Embryonic facial prominence (tissue), 1 donor: ENCODE data around the gene NAV1.
A peak's percentile ranks its signal among the peaks of the same experiment; 100 is the strongest.
"Not testable (repeated sequence)": the region's sequence is repeated elsewhere in the genome, so short reads cannot be mapped to it uniquely, and the experiment has no call there.

Experiments
- DNase-seq: peaks from one replicate; pipeline ENCODE4 v3.0.0-alpha.2; 2016; ENCODE audit errors: extremely low spot score

NAV1 gene

DNA sequence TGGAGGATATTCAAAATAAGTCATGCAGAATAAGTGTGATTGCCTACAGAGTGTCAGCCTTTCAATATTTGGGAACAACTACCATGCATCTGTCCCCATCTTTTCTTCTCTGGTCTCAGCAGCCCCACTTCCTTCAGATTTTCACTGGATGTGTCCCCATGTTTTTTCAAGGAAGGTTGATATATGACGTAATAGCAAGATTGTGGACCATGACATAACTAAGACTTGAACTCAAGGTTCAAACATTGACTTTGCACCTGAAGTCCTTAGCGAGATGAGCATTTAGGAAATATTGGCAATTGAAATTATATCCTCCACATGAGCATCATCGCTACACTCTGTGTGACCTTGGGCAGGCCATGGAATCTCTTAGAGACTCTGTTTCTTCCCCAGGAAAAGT, 5.8 kb downstream of the NAV1 start:
- DNase-seq, result no peak

- DNase-seq, result no peak
Observed at GRCh38 chr1:201545851-201546492, 7.0 kb downstream of the NAV1 start.

DNA sequence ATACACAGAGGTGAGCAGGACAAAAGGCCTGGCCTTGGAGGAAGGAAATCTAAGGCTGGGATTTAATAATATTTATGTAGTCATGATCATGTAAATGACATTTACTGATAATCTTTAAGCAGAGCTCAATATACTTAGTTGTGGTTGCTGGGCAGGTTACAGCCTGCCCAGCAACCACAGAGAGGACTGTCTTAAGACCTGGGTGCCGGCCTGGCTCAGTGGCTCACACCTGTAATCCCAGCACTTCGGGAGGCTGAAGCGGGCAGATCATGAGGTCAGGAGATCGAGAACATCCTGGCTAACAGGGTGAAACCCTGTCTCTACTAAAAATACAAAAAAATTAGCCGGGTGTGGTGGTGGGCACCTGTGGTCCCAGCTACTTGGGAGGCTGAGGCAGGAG, 10.6 kb downstream of the NAV1 start:
- DNase-seq, result not testable (repeated sequence)

GRCh38 chr1:201551096-201551495, 12.2 kb downstream of the NAV1 start:
- no peak for DNase-seq

DNA sequence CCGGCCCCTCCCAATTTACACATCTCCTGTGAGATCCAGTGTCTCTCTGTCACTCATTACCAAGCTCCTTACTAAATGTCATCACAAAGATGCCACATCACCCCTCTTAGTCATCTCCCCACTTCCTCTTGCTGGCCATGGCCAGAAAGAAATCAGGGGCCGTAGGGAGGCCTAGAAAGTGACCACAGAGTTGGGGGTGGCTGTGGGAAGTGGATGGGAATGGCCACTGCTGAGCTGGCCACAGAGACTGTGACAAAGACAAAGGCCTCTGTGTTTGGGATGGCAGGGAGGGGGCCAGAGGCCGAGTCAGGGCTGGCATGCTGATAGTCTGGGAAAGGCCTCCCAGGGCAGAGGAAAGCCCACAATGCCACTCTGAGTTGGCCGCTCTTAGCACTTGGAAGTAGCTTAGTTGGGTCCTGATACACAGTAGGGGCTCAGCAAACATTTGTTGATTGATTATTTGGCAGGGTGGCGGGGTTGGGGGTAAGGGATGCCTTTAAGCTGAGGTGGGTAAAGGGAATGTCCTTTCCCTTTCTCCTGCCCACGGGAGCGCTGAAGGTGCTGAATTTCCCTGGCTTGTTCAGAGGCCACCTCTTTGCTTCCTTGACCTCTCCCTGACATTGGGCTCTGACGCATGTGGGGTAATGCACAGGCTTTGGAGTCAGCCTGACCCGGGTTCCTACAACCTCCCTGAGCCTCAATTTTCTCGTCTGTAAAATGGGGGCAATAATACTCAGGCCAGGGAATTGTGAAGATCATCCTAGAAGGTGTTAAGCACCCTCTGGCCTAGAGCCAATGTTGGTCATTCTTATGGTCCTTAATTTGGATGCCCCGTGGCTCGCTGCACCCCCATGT, 13.2 kb downstream of the NAV1 start:
- no peak for DNase-seq

DNA sequence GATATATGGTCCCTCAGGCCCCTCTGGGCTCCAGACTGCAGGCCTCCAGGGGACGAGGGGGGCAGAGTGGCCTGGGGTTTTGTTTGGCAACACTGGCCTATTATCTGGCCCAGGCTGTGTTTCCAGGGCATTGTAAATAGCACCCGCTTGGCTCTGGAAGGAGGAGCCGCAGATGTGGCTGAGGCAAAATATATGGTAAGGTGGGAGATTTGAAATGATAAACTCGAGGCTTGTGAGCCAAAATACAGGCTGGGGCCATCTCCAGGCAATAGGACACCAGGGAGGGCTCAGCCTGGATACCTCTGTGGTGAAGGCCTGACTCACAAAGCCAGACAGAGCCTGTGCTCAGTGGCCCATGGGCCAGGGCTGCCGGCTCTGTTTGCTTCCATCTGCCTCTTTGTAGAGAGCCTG, 14.0 kb downstream of the NAV1 start:
- no peak for DNase-seq

DNA sequence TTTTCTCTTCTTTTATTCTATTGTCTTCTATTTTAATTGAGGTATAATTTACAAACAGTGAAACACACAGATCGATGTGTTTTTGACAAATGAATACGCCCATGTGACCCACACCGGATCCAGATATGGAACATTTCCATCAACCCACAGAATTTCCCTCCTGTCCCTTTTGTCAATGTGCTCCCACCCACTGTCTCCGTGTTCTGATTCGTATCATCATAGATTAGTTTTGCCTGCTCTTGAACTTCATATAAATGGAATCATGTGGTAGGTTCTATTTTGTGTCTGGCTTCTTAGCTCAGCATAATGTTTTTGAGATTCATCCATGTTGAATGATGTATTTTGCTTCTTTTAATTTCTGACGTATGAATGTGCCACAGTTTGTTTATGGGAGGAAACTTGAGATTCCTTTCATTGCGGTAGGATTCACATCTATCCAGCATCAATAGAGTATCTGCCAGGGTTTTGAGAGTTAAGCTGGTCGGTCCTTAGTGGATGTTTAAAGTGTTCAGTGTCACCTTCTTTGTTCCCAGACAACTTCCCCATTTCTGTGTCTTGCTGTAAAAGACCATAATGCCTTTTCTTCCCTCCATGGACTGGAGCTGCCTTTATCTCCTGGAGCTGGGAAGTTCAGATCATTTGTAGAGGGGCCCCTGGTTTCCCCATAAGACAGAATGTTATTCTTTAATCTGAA, 14.7 kb downstream of the NAV1 start:
- DNase-seq, result no peak

DNA sequence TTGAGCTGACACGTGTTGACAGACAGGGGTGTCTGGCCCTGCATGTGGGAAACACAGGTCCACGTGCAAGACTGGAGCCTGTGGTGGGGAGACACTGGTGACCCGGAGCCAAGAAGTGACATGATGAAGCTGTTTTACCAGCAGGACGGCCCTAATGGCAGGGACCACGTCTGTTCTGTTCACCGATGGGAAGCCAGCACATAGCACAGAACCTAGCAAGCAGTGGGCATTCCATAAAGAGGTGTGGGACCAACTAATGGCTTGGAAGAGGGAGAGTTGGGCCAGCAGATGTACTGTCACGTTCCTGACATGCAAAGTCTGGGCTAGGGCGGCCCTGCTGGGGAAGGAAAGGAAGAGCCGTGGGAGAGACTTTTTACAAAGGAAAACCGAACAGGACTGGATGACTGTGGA, 15.3 kb downstream of the NAV1 start:
- DNase-seq, result no peak

GRCh38 chr1:201554789-201555592, 16.1 kb downstream of the NAV1 start:
- DNase-seq, result no peak

- DNase-seq, result no peak
Observed at GRCh38 chr1:201555593-201555945, 16.6 kb downstream of the NAV1 start.

- DNase-seq, result no peak
Observed at GRCh38 chr1:201556841-201557571, 18.1 kb downstream of the NAV1 start.

GRCh38 chr1:201557572-201557958, 18.6 kb downstream of the NAV1 start:
- no peak for DNase-seq

DNA sequence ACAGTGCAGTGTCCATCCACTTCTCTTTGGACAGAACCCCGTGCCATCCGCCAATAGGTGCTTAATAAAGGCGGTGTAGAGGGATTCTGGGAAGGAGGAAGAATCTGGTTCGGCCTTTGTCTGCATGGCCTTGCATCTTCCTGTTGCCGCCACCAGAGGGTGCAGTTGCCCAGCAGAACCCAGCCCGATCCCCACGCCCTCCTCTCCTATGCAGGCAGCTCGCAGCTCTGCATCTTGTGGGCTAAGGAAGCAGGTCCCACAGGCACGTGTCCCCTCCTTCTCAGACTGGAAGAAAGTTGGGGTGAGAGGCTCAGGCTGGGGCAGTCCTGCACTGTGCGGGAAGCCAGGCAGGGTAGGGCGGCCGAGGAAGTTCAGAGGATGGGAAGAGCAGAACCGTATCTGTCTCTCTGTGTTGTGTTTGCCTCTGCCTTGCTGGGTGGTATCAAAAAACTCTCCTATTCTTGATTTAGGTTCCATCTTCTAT, 20.8 kb downstream of the NAV1 start:
- DNase-seq, result peak; percentile 82

DNA sequence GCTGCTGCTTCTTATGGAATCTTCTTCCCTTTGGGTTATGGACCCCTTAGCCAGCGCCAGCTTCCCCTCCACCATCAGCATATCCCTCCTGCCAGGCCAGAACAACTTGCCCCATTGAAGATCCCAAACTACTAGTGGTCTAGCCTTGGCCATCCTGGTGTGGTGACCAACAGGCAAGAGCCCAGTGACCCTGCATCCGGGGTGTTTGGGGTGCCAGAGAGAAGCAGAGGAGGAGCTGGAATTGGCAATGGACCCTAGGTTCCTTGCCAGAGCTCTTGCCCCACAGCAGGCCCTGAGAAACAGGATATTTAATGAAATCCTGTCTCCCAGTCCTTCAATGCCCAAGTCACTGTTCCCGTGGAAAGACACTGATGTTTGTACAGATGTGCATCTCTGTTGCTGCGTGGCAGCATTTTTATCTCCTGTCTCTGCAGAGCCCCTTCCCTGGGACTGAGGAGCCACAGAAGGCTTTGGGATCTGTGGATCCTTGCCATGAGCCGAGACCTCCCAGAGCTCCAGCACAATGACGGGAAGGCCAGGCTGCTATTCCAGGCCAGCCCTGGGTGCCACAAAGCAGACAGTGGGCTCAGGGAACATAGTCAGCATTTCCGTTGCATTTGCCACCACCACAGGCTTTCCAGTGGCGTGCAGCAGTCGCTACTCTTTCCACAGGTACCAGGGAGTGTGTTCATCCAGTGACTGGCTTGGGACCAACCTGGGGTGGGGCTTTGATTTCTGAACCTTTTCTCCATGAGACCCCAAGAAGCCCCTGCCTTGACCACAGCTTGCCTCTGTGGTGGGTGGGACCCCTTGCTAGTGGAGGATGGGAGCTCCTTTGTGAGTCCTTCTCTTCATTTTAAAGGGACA, 21.6 kb downstream of the NAV1 start:
- DNase-seq, result no peak

GRCh38 chr1:201561195-201561564, 22.3 kb downstream of the NAV1 start:
- DNase-seq, result no peak

DNA sequence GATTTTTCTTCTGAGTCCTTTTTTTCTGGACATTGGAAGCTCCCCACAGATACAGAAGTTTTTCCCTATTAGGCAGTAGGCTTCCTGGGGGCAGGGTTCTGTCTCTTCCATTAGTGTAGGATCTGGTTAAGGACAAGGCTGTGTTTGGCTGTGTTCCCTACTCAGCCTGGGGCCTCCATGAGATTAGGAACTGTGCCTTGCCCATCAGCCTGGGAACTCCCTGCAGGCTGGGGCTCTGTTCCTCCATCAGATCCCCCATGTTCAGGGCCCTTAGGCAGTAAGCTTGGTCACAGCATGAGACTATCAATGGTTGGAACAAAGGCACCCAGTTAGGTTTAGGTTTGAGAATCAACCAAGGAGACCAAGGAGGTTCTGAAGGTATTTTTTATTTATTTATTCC, 22.7 kb downstream of the NAV1 start:
- DNase-seq, result no peak

GRCh38 chr1:201562257-201562656, 23.3 kb downstream of the NAV1 start:
- no peak for DNase-seq

GRCh38 chr1:201562659-201563405, 23.9 kb downstream of the NAV1 start:
- no peak for DNase-seq

DNA sequence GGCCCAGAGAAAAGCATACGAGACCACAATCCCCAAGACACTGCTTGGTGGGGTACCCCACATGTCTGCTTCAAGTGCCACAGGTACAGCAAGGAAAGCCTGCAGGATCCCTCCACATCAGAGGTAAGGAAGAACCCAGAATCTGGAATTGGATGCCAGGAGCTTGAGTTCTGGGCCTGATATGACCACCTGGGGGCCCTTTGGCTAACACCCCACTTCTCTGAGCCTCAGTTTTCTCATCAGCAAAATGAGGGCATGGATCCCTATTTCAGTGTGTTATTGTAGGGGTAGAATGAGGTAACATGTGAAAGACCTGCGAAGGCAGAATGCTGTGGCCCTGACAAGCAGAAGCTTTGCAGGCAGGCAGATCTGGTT, 24.5 kb downstream of the NAV1 start:
- DNase-seq, result no peak

DNA sequence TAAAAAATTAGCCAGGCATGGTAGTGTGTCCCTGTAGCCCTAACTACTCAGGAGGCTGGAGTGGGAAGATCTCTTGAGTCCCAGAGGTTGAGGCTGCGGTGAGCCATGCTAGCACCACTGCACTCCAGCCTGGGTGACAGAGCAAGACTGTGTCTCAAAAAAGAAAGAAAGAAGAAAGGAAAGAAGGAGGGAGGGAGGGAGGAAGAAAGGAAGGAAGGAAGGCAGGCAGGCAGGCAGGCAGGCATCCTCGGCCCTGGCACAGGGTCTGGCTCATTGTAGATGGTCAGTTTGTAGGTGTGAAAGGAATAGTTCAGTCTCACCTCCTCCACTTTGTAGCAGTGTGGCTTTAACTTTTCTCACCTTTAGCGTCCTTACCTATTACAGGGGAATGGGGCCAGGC, 25.0 kb downstream of the NAV1 start:
- DNase-seq, result no peak
